GM12872 (cell line): ENCODE data around the gene TPCN1.
A peak's percentile ranks its signal among the peaks of the same experiment; 100 is the strongest.

Experiments
- CTCF ChIP-seq: IDR thresholded peaks from 3 replicates; pipeline ENCODE4 v1.5.1; 2011; ENCODE audit warnings: low read depth, mild to moderate bottlenecking, low read length, moderate library complexity; ENCODE audit not compliant: insufficient read depth

TPCN1 gene

GRCh38 chr12:113221181-113221996 is at the start of gene TPCN1:
TPCN1 (plus strand) TSS chr12:113221464; CDS start chr12:113226853, 5,389 bp downstream.
- TF ChIP-seq CTCF = no peak

DNA sequence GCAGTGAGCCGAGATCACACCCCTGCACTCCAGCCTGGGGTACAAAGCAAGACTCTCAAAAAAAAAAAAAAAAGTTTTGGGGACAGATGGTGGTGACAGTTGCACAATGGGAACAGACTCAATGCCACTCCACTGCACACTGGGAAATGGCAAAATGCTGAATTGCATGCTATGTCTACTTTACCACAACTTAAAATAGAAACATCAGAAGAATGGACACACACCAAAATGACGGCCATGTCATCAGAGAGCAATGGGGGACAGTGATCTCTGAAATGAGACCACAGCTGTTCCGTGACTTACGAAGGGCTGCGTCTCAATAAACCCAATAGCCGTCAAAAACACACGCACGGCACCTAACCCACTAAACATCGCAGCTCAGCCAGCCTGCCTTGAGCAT is 49.7 kb upstream of the TPCN1 start:
- no peak for TF ChIP-seq CTCF

DNA sequence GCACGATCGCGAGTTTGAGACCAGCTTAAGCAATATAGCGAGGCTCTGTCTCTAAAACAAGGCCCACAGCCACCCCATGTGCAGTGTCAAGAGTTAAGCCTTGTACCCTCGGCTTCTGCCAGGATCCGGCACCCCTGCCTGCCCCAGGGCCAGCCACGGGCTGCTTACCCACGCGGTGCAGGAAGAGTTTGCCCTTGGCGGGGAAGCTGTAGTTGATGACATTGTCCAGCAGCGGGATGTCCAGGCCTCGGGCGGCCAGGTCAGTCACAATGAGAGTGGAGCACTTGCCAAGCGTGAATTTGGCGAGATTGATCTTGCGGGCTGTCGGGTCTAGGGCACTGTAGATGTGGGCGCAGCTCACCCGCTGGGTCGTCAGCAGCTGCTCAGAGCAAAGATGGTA is 49.1 kb upstream of the TPCN1 start:
- no peak for TF ChIP-seq CTCF

DNA sequence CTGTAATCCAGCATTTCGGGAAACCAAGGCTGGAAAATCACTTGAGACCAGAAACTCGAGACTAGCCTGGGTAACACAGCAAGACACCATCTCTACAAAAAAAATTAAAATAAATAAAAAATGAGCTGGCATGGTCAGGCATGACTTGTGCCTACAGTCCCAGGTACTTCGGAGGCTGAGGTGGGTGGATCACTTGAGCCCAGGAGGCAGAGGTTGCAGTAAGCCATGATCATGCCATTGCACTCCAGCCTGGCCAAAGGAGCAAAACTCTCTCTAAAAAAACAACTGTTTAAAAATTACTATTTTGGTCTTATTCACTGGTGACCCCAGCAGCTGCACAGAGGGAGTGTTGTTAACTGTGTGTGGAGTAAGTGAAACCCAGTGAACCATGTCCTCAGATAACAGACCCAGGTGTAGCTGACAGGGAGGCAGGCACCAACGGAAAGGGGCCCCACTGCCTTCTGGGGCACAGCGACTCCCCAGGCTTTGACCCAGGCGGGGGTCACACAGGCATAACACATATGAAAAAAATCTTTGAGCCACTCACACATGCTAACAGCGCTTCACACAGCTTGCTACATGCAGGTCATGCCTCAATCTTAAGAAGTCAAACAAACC is 48.1 kb upstream of the TPCN1 start:
- TF ChIP-seq CTCF = 0 out of 3 replicates have a peak, but pooled peaks have one; percentile 1

GRCh38 chr12:113174461-113175384 is 46.5 kb upstream of the TPCN1 start:
- peak; percentile 99 for TF ChIP-seq CTCF

DNA sequence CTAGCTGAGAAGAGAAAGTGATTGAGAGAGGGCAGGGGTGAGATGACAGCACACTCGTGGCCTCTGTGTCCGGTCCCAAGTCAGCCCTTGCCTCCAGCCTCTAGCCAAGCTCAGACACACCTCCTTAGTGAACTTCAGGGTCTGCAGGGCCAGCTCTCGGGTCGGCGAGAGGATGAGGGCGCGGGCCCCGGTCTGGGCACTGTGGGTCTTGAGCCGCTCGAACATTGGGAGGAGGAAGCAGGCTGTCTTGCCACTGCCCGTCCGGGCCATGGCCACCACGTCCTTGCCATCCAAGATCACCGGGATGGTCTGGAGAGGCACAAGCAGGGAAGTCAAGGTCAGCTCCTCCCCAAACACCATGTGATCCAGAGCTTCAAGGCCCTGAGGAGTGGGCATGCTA is 42.2 kb upstream of the TPCN1 start:
- no peak for TF ChIP-seq CTCF

DNA sequence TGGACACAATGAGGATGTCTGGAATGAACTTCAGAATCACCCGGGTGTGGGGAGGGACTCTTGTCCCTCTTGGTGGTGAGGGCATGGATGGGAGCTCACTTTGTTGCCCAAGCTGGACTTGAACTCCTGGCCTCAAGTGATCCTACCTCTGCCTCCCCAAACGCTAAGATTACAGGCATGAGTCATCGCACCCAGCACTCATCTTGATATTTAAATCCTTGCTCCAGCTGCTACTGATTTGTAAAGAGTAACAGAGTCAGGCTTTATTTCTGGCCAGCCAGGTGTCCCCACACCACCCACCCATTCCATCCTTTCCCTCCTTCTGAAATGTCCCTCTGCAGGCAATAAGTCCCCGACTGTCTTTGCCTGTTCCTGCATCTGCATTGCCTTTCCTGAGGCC is 40.9 kb upstream of the TPCN1 start:
- no peak for TF ChIP-seq CTCF
